ENCODE data around the gene GAGE12F. TPM values are rescaled to one million over a fixed set of nuclear protein-coding genes. Genes with fewer than 3 reads are reported as not detected.
"Not testable (repeated sequence)": the region's sequence is repeated elsewhere in the genome, so short reads cannot be mapped to it uniquely, and the experiment has no call there.

The GAGE12F gene, protein sequence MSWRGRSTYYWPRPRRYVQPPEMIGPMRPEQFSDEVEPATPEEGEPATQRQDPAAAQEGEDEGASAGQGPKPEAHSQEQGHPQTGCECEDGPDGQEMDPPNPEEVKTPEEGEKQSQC
- total RNA-seq, result not detected

DNA sequence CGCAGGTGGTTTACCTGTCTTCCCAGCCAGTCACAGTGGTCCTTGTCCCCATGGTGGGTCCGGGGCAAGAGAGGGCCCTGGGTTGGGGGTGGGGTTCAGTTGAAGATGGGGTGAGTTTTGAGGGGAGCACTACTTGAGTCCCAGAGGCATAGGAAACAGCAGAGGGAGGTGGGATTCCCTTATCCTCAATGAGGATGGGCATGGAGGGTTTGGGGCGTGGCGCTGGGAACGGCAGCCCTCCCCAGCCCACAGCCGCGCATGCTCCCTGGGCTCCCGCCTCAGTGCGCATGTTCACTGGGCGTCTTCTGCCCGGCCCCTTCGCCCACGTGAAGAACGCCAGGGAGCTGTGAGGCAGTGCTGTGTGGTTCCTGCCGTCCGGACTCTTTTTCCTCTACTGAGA lies at the start of gene GAGE12F:
Gene GAGE12F (plus strand): TSS at position 301 of the 400 bp plus-strand sequence. CDS start 1,155 bp downstream, outside the sequence.
- H3K4me3 Mint-ChIP-seq; DNase-seq; H3K36me3 Mint-ChIP-seq; H3K27ac Mint-ChIP-seq; H3K27me3 Mint-ChIP-seq; H3K4me1 Mint-ChIP-seq (ENCODE audit: low read depth); intact Hi-C loops (cut with micrococcal nuclease); CTCF ChIA-PET; H3K9me3 Mint-ChIP-seq; POLR2A ChIA-PET: not testable (repeated sequence)

DNA sequence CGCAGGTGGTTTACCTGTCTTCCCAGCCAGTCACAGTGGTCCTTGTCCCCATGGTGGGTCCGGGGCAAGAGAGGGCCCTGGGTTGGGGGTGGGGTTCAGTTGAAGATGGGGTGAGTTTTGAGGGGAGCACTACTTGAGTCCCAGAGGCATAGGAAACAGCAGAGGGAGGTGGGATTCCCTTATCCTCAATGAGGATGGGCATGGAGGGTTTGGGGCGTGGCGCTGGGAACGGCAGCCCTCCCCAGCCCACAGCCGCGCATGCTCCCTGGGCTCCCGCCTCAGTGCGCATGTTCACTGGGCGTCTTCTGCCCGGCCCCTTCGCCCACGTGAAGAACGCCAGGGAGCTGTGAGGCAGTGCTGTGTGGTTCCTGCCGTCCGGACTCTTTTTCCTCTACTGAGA lies 28.8 kb upstream of the GAGE12F start, which contains the start of gene GAGE12C:
Gene GAGE12C (plus strand): TSS at position 301 of the 400 bp plus-strand sequence. CDS start 1,155 bp downstream, outside the sequence.
- CTCF ChIA-PET; H3K4me3 Mint-ChIP-seq; H3K4me1 Mint-ChIP-seq (ENCODE audit: low read depth); H3K27me3 Mint-ChIP-seq; H3K27ac Mint-ChIP-seq; POLR2A ChIA-PET; H3K36me3 Mint-ChIP-seq; H3K9me3 Mint-ChIP-seq; DNase-seq; intact Hi-C loops (cut with micrococcal nuclease): not testable (repeated sequence)

DNA sequence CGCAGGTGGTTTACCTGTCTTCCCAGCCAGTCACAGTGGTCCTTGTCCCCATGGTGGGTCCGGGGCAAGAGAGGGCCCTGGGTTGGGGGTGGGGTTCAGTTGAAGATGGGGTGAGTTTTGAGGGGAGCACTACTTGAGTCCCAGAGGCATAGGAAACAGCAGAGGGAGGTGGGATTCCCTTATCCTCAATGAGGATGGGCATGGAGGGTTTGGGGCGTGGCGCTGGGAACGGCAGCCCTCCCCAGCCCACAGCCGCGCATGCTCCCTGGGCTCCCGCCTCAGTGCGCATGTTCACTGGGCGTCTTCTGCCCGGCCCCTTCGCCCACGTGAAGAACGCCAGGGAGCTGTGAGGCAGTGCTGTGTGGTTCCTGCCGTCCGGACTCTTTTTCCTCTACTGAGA lies 19.2 kb upstream of the GAGE12F start, which contains the start of gene GAGE12D:
Gene GAGE12D (plus strand): TSS at position 301 of the 400 bp plus-strand sequence. CDS start 1,155 bp downstream, outside the sequence.
- H3K4me3 Mint-ChIP-seq; POLR2A ChIA-PET; intact Hi-C loops (cut with micrococcal nuclease); H3K4me1 Mint-ChIP-seq (ENCODE audit: low read depth); DNase-seq; CTCF ChIA-PET; H3K27ac Mint-ChIP-seq; H3K9me3 Mint-ChIP-seq; H3K36me3 Mint-ChIP-seq; H3K27me3 Mint-ChIP-seq: not testable (repeated sequence)

DNA sequence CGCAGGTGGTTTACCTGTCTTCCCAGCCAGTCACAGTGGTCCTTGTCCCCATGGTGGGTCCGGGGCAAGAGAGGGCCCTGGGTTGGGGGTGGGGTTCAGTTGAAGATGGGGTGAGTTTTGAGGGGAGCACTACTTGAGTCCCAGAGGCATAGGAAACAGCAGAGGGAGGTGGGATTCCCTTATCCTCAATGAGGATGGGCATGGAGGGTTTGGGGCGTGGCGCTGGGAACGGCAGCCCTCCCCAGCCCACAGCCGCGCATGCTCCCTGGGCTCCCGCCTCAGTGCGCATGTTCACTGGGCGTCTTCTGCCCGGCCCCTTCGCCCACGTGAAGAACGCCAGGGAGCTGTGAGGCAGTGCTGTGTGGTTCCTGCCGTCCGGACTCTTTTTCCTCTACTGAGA lies 9.7 kb upstream of the GAGE12F start, which contains the start of gene GAGE12E:
Gene GAGE12E (plus strand): TSS at position 301 of the 400 bp plus-strand sequence. CDS start 1,155 bp downstream, outside the sequence.
- CTCF ChIA-PET; intact Hi-C loops (cut with micrococcal nuclease); DNase-seq; H3K4me1 Mint-ChIP-seq (ENCODE audit: low read depth); H3K4me3 Mint-ChIP-seq; POLR2A ChIA-PET; H3K9me3 Mint-ChIP-seq; H3K36me3 Mint-ChIP-seq; H3K27me3 Mint-ChIP-seq; H3K27ac Mint-ChIP-seq: not testable (repeated sequence)

DNA sequence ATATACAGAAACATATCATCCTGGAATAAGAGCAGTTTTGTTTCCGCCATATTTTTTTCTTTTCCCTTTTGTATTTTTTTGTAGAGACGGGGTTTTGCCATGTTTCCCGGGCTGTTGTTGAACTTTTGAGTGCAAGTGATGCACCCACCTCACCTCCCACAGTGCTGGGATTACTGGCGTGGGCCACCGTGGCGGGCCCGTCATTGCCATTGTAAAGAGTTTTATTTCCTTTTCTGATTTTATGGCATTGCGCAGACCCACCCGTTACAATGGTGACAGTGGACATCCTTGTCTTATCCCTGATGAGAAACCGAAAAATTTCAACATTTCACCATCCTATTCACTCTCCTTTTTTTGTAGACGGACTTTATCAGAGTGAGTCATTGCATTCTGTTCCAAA lies 8.1 kb downstream of the GAGE12F start:
- POLR2A ChIA-PET; H3K27ac Mint-ChIP-seq; H3K4me3 Mint-ChIP-seq; H3K36me3 Mint-ChIP-seq; intact Hi-C loops (cut with micrococcal nuclease); H3K9me3 Mint-ChIP-seq; CTCF ChIA-PET; DNase-seq; H3K4me1 Mint-ChIP-seq (ENCODE audit: low read depth); H3K27me3 Mint-ChIP-seq: not testable (repeated sequence)

DNA sequence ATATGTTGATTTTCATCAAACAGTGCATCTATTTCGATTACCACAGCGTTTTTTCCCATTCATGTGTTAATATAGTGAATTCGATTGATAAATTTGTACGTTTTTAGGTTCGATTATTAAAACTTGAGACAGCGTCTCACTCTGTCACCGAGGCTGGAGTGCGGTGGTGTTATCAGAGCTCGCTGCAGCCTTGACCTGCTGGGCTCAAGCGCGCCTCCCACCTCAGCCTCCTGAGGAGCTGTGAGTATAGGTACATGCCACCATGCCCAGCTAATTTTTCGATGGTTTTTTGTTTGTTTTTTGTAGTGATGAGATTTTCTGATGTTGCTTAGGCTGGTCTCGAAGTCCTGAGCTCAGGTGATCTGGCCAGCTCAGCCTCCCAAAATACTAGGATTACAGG lies 8.5 kb downstream of the GAGE12F start:
- H3K36me3 Mint-ChIP-seq; H3K4me1 Mint-ChIP-seq (ENCODE audit: low read depth); POLR2A ChIA-PET; H3K9me3 Mint-ChIP-seq; H3K27ac Mint-ChIP-seq; DNase-seq; H3K4me3 Mint-ChIP-seq; H3K27me3 Mint-ChIP-seq; intact Hi-C loops (cut with micrococcal nuclease); CTCF ChIA-PET: not testable (repeated sequence)

DNA sequence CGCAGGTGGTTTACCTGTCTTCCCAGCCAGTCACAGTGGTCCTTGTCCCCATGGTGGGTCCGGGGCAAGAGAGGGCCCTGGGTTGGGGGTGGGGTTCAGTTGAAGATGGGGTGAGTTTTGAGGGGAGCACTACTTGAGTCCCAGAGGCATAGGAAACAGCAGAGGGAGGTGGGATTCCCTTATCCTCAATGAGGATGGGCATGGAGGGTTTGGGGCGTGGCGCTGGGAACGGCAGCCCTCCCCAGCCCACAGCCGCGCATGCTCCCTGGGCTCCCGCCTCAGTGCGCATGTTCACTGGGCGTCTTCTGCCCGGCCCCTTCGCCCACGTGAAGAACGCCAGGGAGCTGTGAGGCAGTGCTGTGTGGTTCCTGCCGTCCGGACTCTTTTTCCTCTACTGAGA lies 9.5 kb downstream of the GAGE12F start, which contains the start of gene GAGE12G:
Gene GAGE12G (plus strand): TSS at position 301 of the 400 bp plus-strand sequence. CDS start 1,155 bp downstream, outside the sequence.
- CTCF ChIA-PET; H3K4me3 Mint-ChIP-seq; H3K27me3 Mint-ChIP-seq; intact Hi-C loops (cut with micrococcal nuclease); POLR2A ChIA-PET; H3K27ac Mint-ChIP-seq; H3K4me1 Mint-ChIP-seq (ENCODE audit: low read depth); H3K9me3 Mint-ChIP-seq; DNase-seq; H3K36me3 Mint-ChIP-seq: not testable (repeated sequence)

DNA sequence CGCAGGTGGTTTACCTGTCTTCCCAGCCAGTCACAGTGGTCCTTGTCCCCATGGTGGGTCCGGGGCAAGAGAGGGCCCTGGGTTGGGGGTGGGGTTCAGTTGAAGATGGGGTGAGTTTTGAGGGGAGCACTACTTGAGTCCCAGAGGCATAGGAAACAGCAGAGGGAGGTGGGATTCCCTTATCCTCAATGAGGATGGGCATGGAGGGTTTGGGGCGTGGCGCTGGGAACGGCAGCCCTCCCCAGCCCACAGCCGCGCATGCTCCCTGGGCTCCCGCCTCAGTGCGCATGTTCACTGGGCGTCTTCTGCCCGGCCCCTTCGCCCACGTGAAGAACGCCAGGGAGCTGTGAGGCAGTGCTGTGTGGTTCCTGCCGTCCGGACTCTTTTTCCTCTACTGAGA lies 19.0 kb downstream of the GAGE12F start, which contains the start of gene GAGE12H:
Gene GAGE12H (plus strand): TSS at position 301 of the 400 bp plus-strand sequence. CDS start 1,155 bp downstream, outside the sequence.
- H3K36me3 Mint-ChIP-seq; POLR2A ChIA-PET; H3K27me3 Mint-ChIP-seq; H3K4me1 Mint-ChIP-seq (ENCODE audit: low read depth); CTCF ChIA-PET; H3K9me3 Mint-ChIP-seq; DNase-seq; H3K27ac Mint-ChIP-seq; H3K4me3 Mint-ChIP-seq; intact Hi-C loops (cut with micrococcal nuclease): not testable (repeated sequence)

DNA sequence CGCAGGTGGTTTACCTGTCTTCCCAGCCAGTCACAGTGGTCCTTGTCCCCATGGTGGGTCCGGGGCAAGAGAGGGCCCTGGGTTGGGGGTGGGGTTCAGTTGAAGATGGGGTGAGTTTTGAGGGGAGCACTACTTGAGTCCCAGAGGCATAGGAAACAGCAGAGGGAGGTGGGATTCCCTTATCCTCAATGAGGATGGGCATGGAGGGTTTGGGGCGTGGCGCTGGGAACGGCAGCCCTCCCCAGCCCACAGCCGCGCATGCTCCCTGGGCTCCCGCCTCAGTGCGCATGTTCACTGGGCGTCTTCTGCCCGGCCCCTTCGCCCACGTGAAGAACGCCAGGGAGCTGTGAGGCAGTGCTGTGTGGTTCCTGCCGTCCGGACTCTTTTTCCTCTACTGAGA lies 28.6 kb downstream of the GAGE12F start, which contains the start of gene GAGE2A:
Gene GAGE2A (plus strand): TSS at position 301 of the 400 bp plus-strand sequence. CDS start 1,155 bp downstream, outside the sequence.
- H3K4me1 Mint-ChIP-seq (ENCODE audit: low read depth); POLR2A ChIA-PET; DNase-seq; H3K4me3 Mint-ChIP-seq; H3K9me3 Mint-ChIP-seq; H3K27me3 Mint-ChIP-seq; intact Hi-C loops (cut with micrococcal nuclease); CTCF ChIA-PET; H3K27ac Mint-ChIP-seq; H3K36me3 Mint-ChIP-seq: not testable (repeated sequence)

DNA sequence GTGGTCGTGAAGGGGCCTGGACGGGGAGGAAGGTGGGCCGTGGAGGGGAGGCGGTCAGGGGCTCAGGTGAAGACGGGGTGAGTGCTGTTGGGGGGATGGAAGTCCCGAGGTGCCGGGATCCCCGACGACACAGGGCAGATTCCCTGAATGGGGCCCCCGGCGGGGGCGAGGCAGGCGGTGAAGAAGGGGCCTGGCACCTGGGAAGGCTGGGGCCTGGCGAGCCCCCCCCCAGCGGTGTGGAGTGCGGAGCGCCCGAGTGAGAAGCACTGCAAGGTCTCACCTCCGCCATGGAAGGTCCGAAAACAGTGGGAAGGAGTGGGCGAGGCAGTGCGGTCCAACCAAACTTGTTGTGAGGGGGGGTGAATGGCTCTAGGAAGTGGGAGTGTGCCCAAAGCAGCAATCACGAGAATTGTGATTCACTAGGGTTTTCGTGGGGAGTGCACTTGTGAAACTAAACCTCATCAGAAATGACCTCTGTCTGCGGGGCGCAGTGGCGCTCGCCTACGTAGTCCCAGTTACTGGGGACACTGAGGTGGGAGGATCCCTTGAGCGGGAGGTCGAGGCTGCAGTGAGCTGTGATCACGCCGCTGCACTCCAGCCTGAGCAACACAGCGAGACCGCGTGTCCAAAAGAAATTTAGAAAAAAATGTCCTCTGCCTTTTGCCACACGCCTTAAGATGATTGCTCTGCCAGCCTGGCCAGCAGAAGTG lies 29.3 kb downstream of the GAGE12F start:
- POLR2A ChIA-PET, CTCF ChIA-PET: not testable (repeated sequence)

DNA sequence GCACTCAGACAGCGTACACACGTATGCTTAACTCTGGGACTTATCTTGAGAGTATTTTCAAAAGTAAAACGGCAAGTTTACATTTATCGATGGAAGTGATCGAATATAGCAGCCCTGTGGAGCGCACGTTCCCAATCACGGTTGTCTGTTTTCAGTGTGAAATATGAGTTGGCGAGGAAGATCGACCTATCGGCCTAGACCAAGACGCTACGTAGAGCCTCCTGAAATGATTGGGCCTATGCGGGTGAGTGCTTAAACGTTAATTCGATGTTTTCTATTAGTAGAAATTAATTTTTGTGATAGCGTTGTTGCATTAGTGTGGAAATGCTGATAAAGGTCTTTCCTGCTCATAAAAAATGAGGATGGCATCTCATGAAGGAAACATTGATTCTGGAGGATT lies 29.8 kb downstream of the GAGE12F start:
- H3K27me3 Mint-ChIP-seq; intact Hi-C loops (cut with micrococcal nuclease); H3K27ac Mint-ChIP-seq; DNase-seq; H3K36me3 Mint-ChIP-seq; CTCF ChIA-PET; H3K9me3 Mint-ChIP-seq; POLR2A ChIA-PET; H3K4me1 Mint-ChIP-seq (ENCODE audit: low read depth); H3K4me3 Mint-ChIP-seq: not testable (repeated sequence)

More for the DNA sequence above, 29.3 kb downstream of the GAGE12F start:
- H3K27ac Mint-ChIP-seq; intact Hi-C loops (cut with micrococcal nuclease); H3K4me3 Mint-ChIP-seq; H3K4me1 Mint-ChIP-seq (ENCODE audit: low read depth); H3K27me3 Mint-ChIP-seq; DNase-seq; H3K9me3 Mint-ChIP-seq; H3K36me3 Mint-ChIP-seq: not testable (repeated sequence)

DNA sequence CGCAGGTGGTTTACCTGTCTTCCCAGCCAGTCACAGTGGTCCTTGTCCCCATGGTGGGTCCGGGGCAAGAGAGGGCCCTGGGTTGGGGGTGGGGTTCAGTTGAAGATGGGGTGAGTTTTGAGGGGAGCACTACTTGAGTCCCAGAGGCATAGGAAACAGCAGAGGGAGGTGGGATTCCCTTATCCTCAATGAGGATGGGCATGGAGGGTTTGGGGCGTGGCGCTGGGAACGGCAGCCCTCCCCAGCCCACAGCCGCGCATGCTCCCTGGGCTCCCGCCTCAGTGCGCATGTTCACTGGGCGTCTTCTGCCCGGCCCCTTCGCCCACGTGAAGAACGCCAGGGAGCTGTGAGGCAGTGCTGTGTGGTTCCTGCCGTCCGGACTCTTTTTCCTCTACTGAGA lies 38.1 kb downstream of the GAGE12F start, which contains the start of gene GAGE1:
Gene GAGE1 (plus strand): TSS at position 301 of the 400 bp plus-strand sequence. CDS start 1,155 bp downstream, outside the sequence.
- H3K4me1 Mint-ChIP-seq (ENCODE audit: low read depth); H3K9me3 Mint-ChIP-seq; H3K36me3 Mint-ChIP-seq; intact Hi-C loops (cut with micrococcal nuclease); POLR2A ChIA-PET; H3K4me3 Mint-ChIP-seq; CTCF ChIA-PET; H3K27ac Mint-ChIP-seq; DNase-seq; H3K27me3 Mint-ChIP-seq: not testable (repeated sequence)
